SK-N-SH (cell line): ENCODE measurements around the gene HINT2. TPM values are rescaled to one million over a fixed set of nuclear protein-coding genes. Genes with fewer than 3 reads are reported as not detected.

ENCODE experiments used
- CTCF ChIA-PET: fragments of 300-600, 350-600 bp; formaldehyde crosslinking; extraction: SDS; loops from one replicate; lab custom pipeline; 2021; lab: Yijun Ruan, JAX
- POLR2A ChIA-PET: fragments of 350-600 bp; sonication (Branson Sonifier 250); formaldehyde crosslinking; extraction: SDS; loops from one replicate; lab custom pipeline; 2020; ENCODE audit warnings: antibody characterized with exemption, inconsistent platforms; lab: Yijun Ruan, JAX
- DNase-seq: peaks from one replicate; pipeline ENCODE4 v3.0.0; 2012
- H2AFZ ChIP-seq: fragments of 200-600 bp; sonication (generic); 2 replicates; pipeline ENCODE4 v1.8.1; 2016; ENCODE audit warnings: antibody characterized with exemption, mild to moderate bottlenecking, low read depth
- H3F3A ChIP-seq: fragments of 200-600 bp; sonication (generic); replicated peaks from 2 replicates; pipeline ENCODE3; 2016; ENCODE audit warnings: antibody characterized with exemption, mild to moderate bottlenecking; ENCODE audit not compliant: insufficient read depth
- H3K27ac ChIP-seq, 2 experiments: fragments of 200-500 bp in 1 of 2; fragments of 200-600 bp in 1 of 2; sonication (Bioruptor generic) in 1 of 2; sonication (generic), shearing (Covaris generic) in 1 of 2; 2 replicates each; pipeline versions ENCODE4 v1.5.1 to v1.6.1; 2014 to 2016; ENCODE audit warnings: low read depth in 2 of 2, inconsistent platforms in 1 of 2, low read length in 1 of 2, mild to moderate bottlenecking in 1 of 2, mixed read lengths in 1 of 2
- H3K27me3 ChIP-seq: fragments of 200-600 bp; sonication (generic), shearing (Covaris generic); 2 replicates; pipeline ENCODE4 v1.6.1; 2016; ENCODE audit warnings: mixed run types; ENCODE audit not compliant: insufficient read depth
- H3K36me3 ChIP-seq, 2 experiments: fragments of 200-500 bp in 1 of 2; fragments of 200-600 bp in 1 of 2; sonication (Bioruptor generic) in 1 of 2; sonication (generic) in 1 of 2; replicated peaks in 1 of 2; 2 replicates each; pipeline versions ENCODE3 to v1.5.1; 2014 to 2016; ENCODE audit warnings: low read length in 1 of 2, mild to moderate bottlenecking in 1 of 2; ENCODE audit not compliant: insufficient read depth in 2 of 2, control insufficient read depth in 1 of 2
- H3K4me1 ChIP-seq, 2 experiments: fragments of 200-500 bp in 1 of 2; fragments of 200-600 bp in 1 of 2; sonication (Bioruptor generic) in 1 of 2; sonication (generic), shearing (Covaris generic) in 1 of 2; 2 replicates each; pipeline versions ENCODE4 v1.5.1 to v1.6.1; 2014 to 2016; ENCODE audit warnings: low read depth in 1 of 2, low read length in 1 of 2, mixed run types in 1 of 2; ENCODE audit not compliant: insufficient read depth in 2 of 2, control insufficient read depth in 1 of 2
- H3K4me2 ChIP-seq: fragments of 200-600 bp; sonication (generic), shearing (Covaris generic); 2 replicates; pipeline ENCODE4 v1.6.1; 2017; ENCODE audit warnings: mixed run types
- H3K4me3 ChIP-seq, 2 experiments: fragments of 200-500 bp in 1 of 2; fragments of 200-600 bp in 1 of 2; sonication (Bioruptor generic) in 1 of 2; sonication (generic), shearing (Covaris generic) in 1 of 2; 2 replicates each; pipeline versions ENCODE4 v1.5.1 to v1.8.1; 2014 to 2016; ENCODE audit warnings: low read depth in 2 of 2, inconsistent platforms in 1 of 2, low read length in 1 of 2, mild to moderate bottlenecking in 1 of 2, mixed read lengths in 1 of 2, moderate library complexity in 1 of 2
- H3K79me2 ChIP-seq: fragments of 200-600 bp; sonication (generic); 2 replicates; pipeline ENCODE4 v1.8.1; 2017; ENCODE audit warnings: mild to moderate bottlenecking; ENCODE audit not compliant: insufficient read depth
- H3K9ac ChIP-seq: fragments of 200-600 bp; sonication (generic); 2 replicates; pipeline ENCODE4 v1.6.1; 2017; ENCODE audit warnings: mixed run types
- H3K9me2 ChIP-seq: fragments of 200-600 bp; sonication (generic); 2 replicates; pipeline ENCODE4 v1.6.1; 2017; ENCODE audit warnings: mixed run types
- H3K9me3 ChIP-seq: fragments of 200-600 bp; sonication (generic); 2 replicates; pipeline ENCODE4 v1.6.1; 2017; ENCODE audit warnings: mixed run types, mild to moderate bottlenecking, moderate library complexity
- H4K20me1 ChIP-seq: fragments of 200-600 bp; sonication (generic); 2 replicates; pipeline ENCODE4 v1.6.1; 2017; ENCODE audit warnings: mild to moderate bottlenecking, mixed run types; ENCODE audit not compliant: insufficient read depth
- CHD2 ChIP-seq: fragments of 150-350 bp; IDR thresholded peaks from 2 replicates; pipeline ENCODE4 v1.6.1; 2018; ENCODE audit warnings: low read length; ENCODE audit not compliant: partially characterized antibody
- ELF1 ChIP-seq: IDR thresholded peaks from 2 replicates; pipeline ENCODE4 v1.4.0; 2012
- EP300 ChIP-seq, 2 experiments: IDR thresholded peaks; 2 replicates each; pipeline versions ENCODE4 v1.4.0 to v1.6.1; 2012; ENCODE audit warnings: borderline replicate concordance in 1 of 2, low read depth in 1 of 2, low read length in 1 of 2
- EZH2phosphoT487 ChIP-seq: fragments of 200-600 bp; sonication (generic); IDR thresholded peaks from 2 replicates; pipeline ENCODE4 v1.6.1; 2017; ENCODE audit warnings: low read depth, mixed run types, mild to moderate bottlenecking, antibody characterized with exemption, moderate library complexity, borderline replicate concordance
- FOSL2 ChIP-seq: IDR thresholded peaks from 2 replicates; pipeline ENCODE4 v1.4.0; 2012; ENCODE audit warnings: low read depth, mild to moderate bottlenecking, moderate library complexity, borderline replicate concordance
- FOXJ3 ChIP-seq: sonication (generic); formaldehyde crosslinking; IDR thresholded peaks from 2 replicates; pipeline ENCODE4 v1.5.1; 2020; ENCODE audit warnings: mild to moderate bottlenecking, missing genetic modification reagents
- FOXM1 ChIP-seq: IDR thresholded peaks from 2 replicates; pipeline ENCODE4 v1.4.0; 2012; ENCODE audit warnings: low read depth, mild to moderate bottlenecking
- GABPA ChIP-seq: IDR thresholded peaks from 2 replicates; pipeline ENCODE4 v1.4.0; 2012; ENCODE audit warnings: low read depth, mild to moderate bottlenecking
- GATA2 ChIP-seq: sonication (generic); formaldehyde crosslinking; IDR thresholded peaks from 2 replicates; pipeline ENCODE4 v1.5.0; 2020; ENCODE audit warnings: mild to moderate bottlenecking, missing genetic modification reagents
- MEF2A ChIP-seq: IDR thresholded peaks from 2 replicates; pipeline ENCODE4 v1.4.0; 2012; ENCODE audit warnings: low read depth, borderline replicate concordance
- MXI1 ChIP-seq: IDR thresholded peaks from 2 replicates; pipeline ENCODE4 v1.6.1; 2012; ENCODE audit warnings: mild to moderate bottlenecking, low read depth, low read length, improper control_type of control experiment
- NFIC ChIP-seq: IDR thresholded peaks from 2 replicates; pipeline ENCODE4 v1.4.0; 2012; ENCODE audit warnings: borderline replicate concordance
- POLR2AphosphoS5 ChIP-seq: IDR thresholded peaks from 2 replicates; pipeline ENCODE4 v1.6.1; 2012; ENCODE audit warnings: low read depth, low read length
- RAD21 ChIP-seq: IDR thresholded peaks from 2 replicates; pipeline ENCODE4 v1.6.1; 2012; ENCODE audit warnings: mild to moderate bottlenecking, low read length
- RCOR1 ChIP-seq: fragments of 150-350 bp; IDR thresholded peaks from 2 replicates; pipeline ENCODE4 v1.6.1; 2017; ENCODE audit warnings: antibody characterized with exemption, low read length
- RFX5 ChIP-seq: IDR thresholded peaks from 2 replicates; pipeline ENCODE4 v1.6.1; 2012; ENCODE audit warnings: mild to moderate bottlenecking, improper control_type of control experiment, low read length
- RXRA ChIP-seq: IDR thresholded peaks from 2 replicates; pipeline ENCODE4 v1.4.0; 2012; ENCODE audit warnings: low read depth, mild to moderate bottlenecking, borderline replicate concordance
- TAF1 ChIP-seq: IDR thresholded peaks from 2 replicates; pipeline ENCODE4 v1.6.1; 2012; ENCODE audit warnings: low read depth, mild to moderate bottlenecking, low read length, moderate library complexity, borderline replicate concordance
- TCF12 ChIP-seq: IDR thresholded peaks from 2 replicates; pipeline ENCODE4 v1.4.0; 2012
- YY1 ChIP-seq: IDR thresholded peaks from 2 replicates; pipeline ENCODE4 v1.4.0; 2012; ENCODE audit warnings: low read depth, mild to moderate bottlenecking
- WGBS: methylation state at CpG from one replicate; pipeline ENCODE4 v1.1.6; 2017; ENCODE audit warnings: low lambda C conversion rate; 5-methylcytosine and 5-hydroxymethylcytosine counted together
- polyA plus RNA-seq, 3 experiments: library from polyadenylated mRNA; depleted of rRNA; stranded (reverse); fragments of >200 nt; gene quantifications; 2 replicates each; pipeline ENCODE4 v1.2.3, GENCODE V29; 2012
- TF ChIP-seq, protein P1 (sequence below): fragments of 150-350 bp; IDR thresholded peaks from 2 replicates; pipeline ENCODE4 v1.6.1; 2017; ENCODE audit warnings: antibody characterized with exemption, low read length, low read depth, borderline replicate concordance
- TF ChIP-seq, protein P2 (sequence below): IDR thresholded peaks from 2 replicates; pipeline ENCODE4 v1.4.0; 2012; ENCODE audit warnings: low read depth
- TF ChIP-seq, protein P3 (sequence below): IDR thresholded peaks from 2 replicates; pipeline ENCODE4; 2012
- TF ChIP-seq, protein P4 (sequence below): IDR thresholded peaks from 2 replicates; pipeline ENCODE4 v1.4.0; 2012; ENCODE audit warnings: low read depth, borderline replicate concordance

HINT2 gene
- polyA plus RNA-seq, 1 of the 3 experiments (the other 2 are of a cell fraction): 57.2 TPM

DNA sequence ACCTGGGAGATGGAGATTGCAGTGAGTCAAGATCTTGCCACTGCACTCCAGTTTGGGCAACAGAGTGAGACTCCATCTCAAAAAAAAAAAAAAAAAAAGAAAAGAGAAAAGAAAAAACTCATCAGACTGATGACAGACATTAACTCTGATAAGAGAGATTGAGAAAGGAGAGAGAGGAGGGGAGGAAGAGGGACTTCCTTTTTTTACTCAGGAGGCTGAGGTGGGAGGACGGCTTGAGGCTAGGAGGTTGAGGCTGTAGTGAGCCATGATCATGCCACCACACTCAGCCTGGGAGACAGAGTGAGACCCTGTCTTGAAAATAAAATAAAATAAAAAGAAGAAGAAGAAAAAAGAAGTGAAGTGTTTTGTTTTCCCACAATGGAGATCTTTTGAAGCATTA is 51.0 kb downstream of the HINT2 start:
- Histone ChIP-seq H3K4me2 (no peak overlapping the region), H2AFZ (no peak overlapping the region), H3K9me3 (no peaks in the 10 kb centered on the region), H3K4me1 (peaks cover 3 to 4% of the 10 kb centered on the region in 2 experiments; a peak in 2 of 4 replicates), H3K4me3 (no peak overlapping the region), H3K9ac (no peak overlapping the region), H4K20me1 (no peaks in the 10 kb centered on the region), H3K27ac (no peak overlapping the region), H3K9me2 (no peaks in the 10 kb centered on the region), H3K27me3 (no peaks in the 10 kb centered on the region), H3K36me3 (no peaks in the 10 kb centered on the region), H3F3A (peaks cover 5% of the 10 kb centered on the region), H3K79me2 (no peaks in the 10 kb centered on the region)
- POLR2A ChIA-PET: no interaction called here
- TF ChIP-seq GABPA (no peak), FOXM1 (no peak), ELF1 (no peak), RXRA (no peak), MXI1 (no peak), TAF1 (no peak), FOXJ3 (no peak), GATA2 (no peak), MEF2A (no peak)
- TF ChIP-seq, protein P1, sequence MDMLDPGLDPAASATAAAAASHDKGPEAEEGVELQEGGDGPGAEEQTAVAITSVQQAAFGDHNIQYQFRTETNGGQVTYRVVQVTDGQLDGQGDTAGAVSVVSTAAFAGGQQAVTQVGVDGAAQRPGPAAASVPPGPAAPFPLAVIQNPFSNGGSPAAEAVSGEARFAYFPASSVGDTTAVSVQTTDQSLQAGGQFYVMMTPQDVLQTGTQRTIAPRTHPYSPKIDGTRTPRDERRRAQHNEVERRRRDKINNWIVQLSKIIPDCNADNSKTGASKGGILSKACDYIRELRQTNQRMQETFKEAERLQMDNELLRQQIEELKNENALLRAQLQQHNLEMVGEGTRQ: no peak
- TF ChIP-seq, protein P2, sequence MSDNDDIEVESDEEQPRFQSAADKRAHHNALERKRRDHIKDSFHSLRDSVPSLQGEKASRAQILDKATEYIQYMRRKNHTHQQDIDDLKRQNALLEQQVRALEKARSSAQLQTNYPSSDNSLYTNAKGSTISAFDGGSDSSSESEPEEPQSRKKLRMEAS: no peak
- WGBS: 95% methylated on average over 1 of the region's 1 CpG
- no peak for DNase-seq
- CTCF ChIA-PET: no interaction called here

DNA sequence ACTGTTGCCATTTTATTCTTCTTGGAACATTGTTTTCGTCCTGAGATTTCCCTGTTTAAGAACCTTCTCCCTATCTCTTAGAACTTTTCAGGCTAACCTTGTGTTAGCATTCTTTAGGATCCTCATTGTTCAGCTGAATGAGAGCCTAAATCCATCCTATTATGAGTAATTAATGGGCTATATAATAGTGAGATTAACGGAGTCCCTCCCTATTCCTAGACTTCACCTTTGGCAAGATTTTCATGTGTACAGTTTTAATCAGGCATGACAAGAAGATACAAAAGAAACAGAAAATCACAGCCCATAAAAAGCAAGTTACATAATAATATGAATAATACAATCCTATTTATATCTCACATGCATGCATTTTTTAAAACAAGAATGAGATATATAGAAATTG is 51.7 kb downstream of the HINT2 start:
- Histone ChIP-seq H3K4me3 (no peak overlapping the region), H3K4me2 (no peak overlapping the region), H4K20me1 (no peaks in the 10 kb centered on the region), H3K36me3 (no peaks in the 10 kb centered on the region), H3K27ac (no peak overlapping the region), H3K9ac (no peak overlapping the region), H3K79me2 (no peaks in the 10 kb centered on the region), H3K9me3 (no peaks in the 10 kb centered on the region), H3K27me3 (no peaks in the 10 kb centered on the region), H3F3A (peaks cover 10% of the 10 kb centered on the region), H3K9me2 (no peaks in the 10 kb centered on the region), H2AFZ (no peak overlapping the region), H3K4me1 (peaks cover 7 to 10% of the 10 kb centered on the region in 2 experiments; a peak in 3 of 4 replicates)
- DNase-seq: no peak
- CTCF ChIA-PET: no interaction called here
- 89% methylated on average over 2 of the region's 2 CpGs for WGBS
- POLR2A ChIA-PET: no interaction called here
- no peak for TF ChIP-seq EZH2phosphoT487
- no peak for TF ChIP-seq CHD2
- no peak for TF ChIP-seq MXI1
- TF ChIP-seq, protein P1: no peak
- no peak for TF ChIP-seq YY1
- TF ChIP-seq NFIC: no peak
- no peak for TF ChIP-seq POLR2AphosphoS5
- no peak for TF ChIP-seq GABPA
- TF ChIP-seq FOSL2: no peak
- TF ChIP-seq EP300 (IDR thresholded peaks at IDR 0.05; ENCODE audit: borderline replicate concordance in 1 of 2, low read depth in 1 of 2, low read length in 1 of 2): no peak
- no peak for TF ChIP-seq RFX5
- TF ChIP-seq, protein P2: no peak
- TF ChIP-seq, protein P3, sequence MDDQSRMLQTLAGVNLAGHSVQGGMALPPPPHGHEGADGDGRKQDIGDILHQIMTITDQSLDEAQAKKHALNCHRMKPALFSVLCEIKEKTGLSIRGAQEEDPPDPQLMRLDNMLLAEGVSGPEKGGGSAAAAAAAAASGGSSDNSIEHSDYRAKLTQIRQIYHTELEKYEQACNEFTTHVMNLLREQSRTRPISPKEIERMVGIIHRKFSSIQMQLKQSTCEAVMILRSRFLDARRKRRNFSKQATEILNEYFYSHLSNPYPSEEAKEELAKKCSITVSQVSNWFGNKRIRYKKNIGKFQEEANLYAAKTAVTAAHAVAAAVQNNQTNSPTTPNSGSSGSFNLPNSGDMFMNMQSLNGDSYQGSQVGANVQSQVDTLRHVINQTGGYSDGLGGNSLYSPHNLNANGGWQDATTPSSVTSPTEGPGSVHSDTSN: no peak
- TF ChIP-seq, protein P4, sequence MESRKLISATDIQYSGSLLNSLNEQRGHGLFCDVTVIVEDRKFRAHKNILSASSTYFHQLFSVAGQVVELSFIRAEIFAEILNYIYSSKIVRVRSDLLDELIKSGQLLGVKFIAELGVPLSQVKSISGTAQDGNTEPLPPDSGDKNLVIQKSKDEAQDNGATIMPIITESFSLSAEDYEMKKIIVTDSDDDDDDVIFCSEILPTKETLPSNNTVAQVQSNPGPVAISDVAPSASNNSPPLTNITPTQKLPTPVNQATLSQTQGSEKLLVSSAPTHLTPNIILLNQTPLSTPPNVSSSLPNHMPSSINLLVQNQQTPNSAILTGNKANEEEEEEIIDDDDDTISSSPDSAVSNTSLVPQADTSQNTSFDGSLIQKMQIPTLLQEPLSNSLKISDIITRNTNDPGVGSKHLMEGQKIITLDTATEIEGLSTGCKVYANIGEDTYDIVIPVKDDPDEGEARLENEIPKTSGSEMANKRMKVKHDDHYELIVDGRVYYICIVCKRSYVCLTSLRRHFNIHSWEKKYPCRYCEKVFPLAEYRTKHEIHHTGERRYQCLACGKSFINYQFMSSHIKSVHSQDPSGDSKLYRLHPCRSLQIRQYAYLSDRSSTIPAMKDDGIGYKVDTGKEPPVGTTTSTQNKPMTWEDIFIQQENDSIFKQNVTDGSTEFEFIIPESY: no peak
- TF ChIP-seq RCOR1: no peak
- no peak for TF ChIP-seq FOXM1
- no peak for TF ChIP-seq TCF12
- TF ChIP-seq RAD21: no peak
